Neural crest cell (in vitro differentiated cells): ENCODE results near the gene PANX3. TPM values are rescaled to one million over a fixed set of nuclear protein-coding genes. Genes with fewer than 3 reads are reported as not detected.

Experiments used
- total RNA-seq: library from RNA; stranded (reverse); gene quantifications from 2 replicates; pipeline ENCODE4 v1.2.1, GENCODE V29; 2021

The PANX3 gene
- total RNA-seq, 1 donor from 2014 or later = not detected

Other genes starting within 250 kb of the PANX3 start
- not detected in 2 replicates for gene OR8B2, start 226.9 kb upstream of the PANX3 start, total RNA-seq
- gene OR8B3, start 212.4 kb upstream of the PANX3 start, total RNA-seq = not detected in 2 replicates
- gene OR8B4, start 186.6 kb upstream of the PANX3 start, total RNA-seq = not detected in 2 replicates
- not detected in 2 replicates for gene OR8B8, start 165.7 kb upstream of the PANX3 start, total RNA-seq
- not detected in 2 replicates for gene OR8B12, start 67.8 kb upstream of the PANX3 start, total RNA-seq
- not detected in 2 replicates for gene OR8A1, start 41.4 kb upstream of the PANX3 start, total RNA-seq
- gene TBRG1, start 11.4 kb downstream of the PANX3 start, total RNA-seq = 23.0 and 27.3 TPM in 2 replicates
- gene SIAE, start 62.3 kb downstream of the PANX3 start, total RNA-seq = 5.3 and 5.9 TPM in 2 replicates
- 18.2 and 19.1 TPM in 2 replicates for gene SPA17, start 62.5 kb downstream of the PANX3 start, total RNA-seq
- 30.3 and 30.7 TPM in 2 replicates for gene NRGN, start 128.5 kb downstream of the PANX3 start, total RNA-seq
- gene VSIG2, start 140.8 kb downstream of the PANX3 start, total RNA-seq = not detected in 2 replicates
- 0.96 and 1.1 TPM in 2 replicates for gene ESAM, start 150.9 kb downstream of the PANX3 start, total RNA-seq
- 28.7 and 29.0 TPM in 2 replicates for gene MSANTD2, start 189.0 kb downstream of the PANX3 start, total RNA-seq